GM12801 (cell line): Measurements from ENCODE around the gene SLC4A8.

Experiments used
- CTCF ChIP-seq: IDR thresholded peaks from one replicate; pipeline ENCODE4 v1.5.1; 2011; ENCODE audit warnings: control low read depth; ENCODE audit not compliant: insufficient read length; ENCODE audit errors: extremely low read depth

Gene SLC4A8

DNA sequence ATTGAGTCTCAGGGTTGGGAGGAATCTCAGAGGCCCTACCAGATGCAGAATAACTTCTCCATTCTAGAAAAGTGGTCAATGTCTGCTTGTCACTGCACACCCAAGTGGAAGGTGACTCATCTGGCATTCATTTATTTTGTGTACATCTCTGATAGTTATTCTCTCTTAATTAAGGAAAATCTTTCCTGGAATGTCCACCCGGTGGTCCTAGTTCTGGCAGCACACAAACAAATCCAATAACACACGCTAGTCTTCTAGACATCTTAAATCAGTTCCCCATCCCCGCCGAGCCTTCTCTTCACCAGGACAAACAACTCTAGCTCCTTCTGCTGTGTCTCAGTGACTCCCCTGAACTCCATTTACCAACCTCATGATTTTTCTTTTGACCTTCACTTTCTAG lies 116.4 kb downstream of the SLC4A8 start:
- TF ChIP-seq CTCF: no peak

DNA sequence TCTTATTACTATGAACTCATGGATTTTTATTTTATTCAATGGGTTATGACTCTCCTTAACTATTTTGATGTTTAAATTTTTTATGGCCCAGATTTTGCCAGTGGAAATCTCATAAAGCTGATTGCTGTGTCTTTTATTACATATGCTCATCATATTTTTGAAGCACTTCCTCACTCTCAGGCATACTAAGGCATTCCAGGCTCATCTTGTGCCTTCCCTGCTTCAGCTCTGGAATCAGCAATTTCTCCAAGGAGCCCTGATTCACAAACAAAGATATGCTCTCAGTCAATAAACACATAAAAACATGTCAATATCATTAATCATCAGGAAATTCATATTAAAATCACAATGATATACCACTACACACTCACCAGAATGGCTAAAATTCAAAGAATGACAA lies 121.5 kb downstream of the SLC4A8 start:
- TF ChIP-seq CTCF: no peak

DNA sequence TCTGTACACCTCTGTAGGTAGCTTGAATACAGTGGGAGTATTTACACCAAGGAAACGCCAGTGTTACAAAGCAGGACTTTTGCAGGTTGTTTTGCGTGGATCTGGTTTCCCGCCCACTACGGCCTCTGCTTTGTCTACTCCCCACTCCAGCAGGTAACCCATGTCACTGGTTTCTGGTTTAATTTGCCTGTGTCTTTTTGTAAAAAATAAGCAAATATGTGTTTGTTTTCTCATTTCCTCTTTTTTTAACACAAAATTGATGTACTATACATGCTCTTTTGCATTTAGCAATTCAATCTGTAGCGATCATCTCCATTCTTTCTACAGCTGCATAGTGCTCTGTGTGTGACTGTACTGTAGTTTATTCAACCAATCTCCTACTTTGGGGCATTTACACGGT lies 123.0 kb downstream of the SLC4A8 start:
- TF ChIP-seq CTCF: no peak

GRCh38 chr12:51548241-51548640 lies 123.6 kb downstream of the SLC4A8 start:
- no peak for TF ChIP-seq CTCF

GRCh38 chr12:51549637-51550036 lies 125.0 kb downstream of the SLC4A8 start:
- TF ChIP-seq CTCF: no peak
